ENCODE data around the gene CELA2B. TPM values are rescaled to one million over a fixed set of nuclear protein-coding genes. Genes with fewer than 3 reads are reported as not detected.

CELA2B gene
- total RNA-seq, 2 donors from 2014 or later = not detected

DNA sequence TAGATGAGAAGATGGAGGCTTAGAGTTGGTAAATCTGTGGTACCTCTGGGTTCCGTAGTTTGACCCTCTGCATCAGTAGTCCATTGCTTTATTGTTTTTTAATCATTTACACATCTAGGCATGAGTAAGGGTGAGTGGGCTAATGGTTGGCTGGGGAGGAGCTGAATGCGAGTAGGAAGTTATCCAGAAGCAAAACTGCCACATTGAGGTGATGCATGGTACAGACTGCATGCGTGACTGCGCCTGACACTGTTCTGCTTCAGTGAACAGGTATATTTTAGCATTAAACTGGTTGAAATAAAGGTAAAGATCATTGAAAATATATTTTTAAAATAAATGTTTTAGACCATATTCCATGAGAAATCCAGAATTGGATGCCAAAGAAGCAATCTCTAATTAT, 55.1 kb downstream of the CELA2B start:
- Histone ChIP-seq H3K36me3 (ENCODE audit: control insufficient read depth, insufficient read depth, low read length) (peaks cover 42% of the 10 kb centered on the region), H3K9ac (ENCODE audit: extremely low read depth, low read length, poor library complexity, severe bottlenecking) (no peak overlapping the region), H3K9me3 (ENCODE audit: control insufficient read depth, low read length) (no peaks in the 10 kb centered on the region), H3K27ac (ENCODE audit: low read depth, low read length) (no peak overlapping the region), H3K4me3 (ENCODE audit: low read length) (no peak overlapping the region), H3K4me1 (ENCODE audit: control insufficient read depth, insufficient read depth, low read length) (no peaks in the 10 kb centered on the region), H3K27me3 (ENCODE audit: control insufficient read depth, insufficient read depth, low read length, poor library complexity, severe bottlenecking) (no peaks in the 10 kb centered on the region)
- no peaks in the 10 kb centered on the region for H3K27me3 Mint-ChIP-seq (ENCODE audit: insufficient read depth)
- H3K9me3 Mint-ChIP-seq = no peaks in the 10 kb centered on the region
- 99 to 100% methylated on average over 1 to 4 of the region's 4 CpGs for WGBS, 2 experiments (ENCODE audit: insufficient coverage in 1 of 2, insufficient read length in 1 of 2)
- TF ChIP-seq, protein P1, sequence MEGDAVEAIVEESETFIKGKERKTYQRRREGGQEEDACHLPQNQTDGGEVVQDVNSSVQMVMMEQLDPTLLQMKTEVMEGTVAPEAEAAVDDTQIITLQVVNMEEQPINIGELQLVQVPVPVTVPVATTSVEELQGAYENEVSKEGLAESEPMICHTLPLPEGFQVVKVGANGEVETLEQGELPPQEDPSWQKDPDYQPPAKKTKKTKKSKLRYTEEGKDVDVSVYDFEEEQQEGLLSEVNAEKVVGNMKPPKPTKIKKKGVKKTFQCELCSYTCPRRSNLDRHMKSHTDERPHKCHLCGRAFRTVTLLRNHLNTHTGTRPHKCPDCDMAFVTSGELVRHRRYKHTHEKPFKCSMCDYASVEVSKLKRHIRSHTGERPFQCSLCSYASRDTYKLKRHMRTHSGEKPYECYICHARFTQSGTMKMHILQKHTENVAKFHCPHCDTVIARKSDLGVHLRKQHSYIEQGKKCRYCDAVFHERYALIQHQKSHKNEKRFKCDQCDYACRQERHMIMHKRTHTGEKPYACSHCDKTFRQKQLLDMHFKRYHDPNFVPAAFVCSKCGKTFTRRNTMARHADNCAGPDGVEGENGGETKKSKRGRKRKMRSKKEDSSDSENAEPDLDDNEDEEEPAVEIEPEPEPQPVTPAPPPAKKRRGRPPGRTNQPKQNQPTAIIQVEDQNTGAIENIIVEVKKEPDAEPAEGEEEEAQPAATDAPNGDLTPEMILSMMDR (conservative IDR thresholded peaks at IDR 0.05) = no peak
- H3K4me1 Mint-ChIP-seq = peaks cover 11% of the 10 kb centered on the region
- H3K27ac Mint-ChIP-seq = no peak overlapping the region
- DNase-seq = no peak
- peaks cover 29% of the 10 kb centered on the region for H3K36me3 Mint-ChIP-seq (ENCODE audit: low read depth)
- H3K4me3 Mint-ChIP-seq = no peak overlapping the region

- H3K9me3 ChIP-seq (ENCODE audit: control insufficient read depth, low read length) = no peaks in the 10 kb centered on the region
- peaks cover 8% of the 10 kb centered on the region for H3K4me1 Mint-ChIP-seq
- WGBS, 2 experiments (ENCODE audit: insufficient coverage in 1 of 2, insufficient read length in 1 of 2) = 94 to 100% methylated on average over 2 of the region's 2 CpGs
- DNase-seq = no peak
- no peaks in the 10 kb centered on the region for H3K27me3 Mint-ChIP-seq (ENCODE audit: insufficient read depth)
- H3K9ac ChIP-seq (ENCODE audit: extremely low read depth, low read length, poor library complexity, severe bottlenecking) = no peak overlapping the region
- peaks cover 35% of the 10 kb centered on the region for H3K36me3 Mint-ChIP-seq (ENCODE audit: low read depth)
- H3K4me3 Mint-ChIP-seq = no peak overlapping the region
- H3K27me3 ChIP-seq (ENCODE audit: control insufficient read depth, insufficient read depth, low read length, poor library complexity, severe bottlenecking) = no peaks in the 10 kb centered on the region
- no peak overlapping the region for H3K4me3 ChIP-seq (ENCODE audit: low read length)
- no peak overlapping the region for H3K27ac ChIP-seq (ENCODE audit: low read depth, low read length)
- no peaks in the 10 kb centered on the region for H3K9me3 Mint-ChIP-seq
- no peaks in the 10 kb centered on the region for H3K4me1 ChIP-seq (ENCODE audit: control insufficient read depth, insufficient read depth, low read length)
- peaks cover 48% of the 10 kb centered on the region for H3K36me3 ChIP-seq (ENCODE audit: control insufficient read depth, insufficient read depth, low read length)
- no peak overlapping the region for H3K27ac Mint-ChIP-seq
- TF ChIP-seq, protein P1 (conservative IDR thresholded peaks at IDR 0.05) = no peak
These were observed 55.8 kb downstream of the CELA2B start for GRCh38 chr1:15531682-15532081.

- DNase-seq = no peak
- Histone ChIP-seq H3K36me3 (ENCODE audit: control insufficient read depth, insufficient read depth, low read length) (peaks cover 80% of the 10 kb centered on the region), H3K9ac (ENCODE audit: extremely low read depth, low read length, poor library complexity, severe bottlenecking) (no peak overlapping the region), H3K4me3 (ENCODE audit: low read length) (no peak overlapping the region), H3K27me3 (ENCODE audit: control insufficient read depth, insufficient read depth, low read length, poor library complexity, severe bottlenecking) (no peaks in the 10 kb centered on the region), H3K4me1 (ENCODE audit: control insufficient read depth, insufficient read depth, low read length) (no peaks in the 10 kb centered on the region), H3K27ac (ENCODE audit: low read depth, low read length) (no peak overlapping the region), H3K9me3 (ENCODE audit: control insufficient read depth, low read length) (no peaks in the 10 kb centered on the region)
- Mint-ChIP-seq H3K4me3 (no peak overlapping the region), H3K4me1 (no peaks in the 10 kb centered on the region), H3K27ac (no peak overlapping the region), H3K36me3 (ENCODE audit: low read depth) (peaks cover 65% of the 10 kb centered on the region), H3K9me3 (no peaks in the 10 kb centered on the region), H3K27me3 (ENCODE audit: insufficient read depth) (no peaks in the 10 kb centered on the region)
- TF ChIP-seq, protein P1 (conservative IDR thresholded peaks at IDR 0.05) = no peak
- WGBS, 2 experiments (ENCODE audit: insufficient coverage in 1 of 2, insufficient read length in 1 of 2) = 87% methylated on average over 5 to 6 of the region's 6 CpGs
These were observed 62.9 kb downstream of the CELA2B start for GRCh38 chr1:15538771-15539170.

All from endodermal cell (in vitro differentiated cells).